WTC11 (cell line): ENCODE results near the gene CDH11. TPM values are rescaled to one million over a fixed set of nuclear protein-coding genes. Genes with fewer than 3 reads are reported as not detected.

Source experiments
- ATAC-seq: fragments of 200-7000 bp; cut with Tn5 transposase; 2 replicates; pipeline ENCODE4 v1.10.0; 2021; ENCODE audit warnings: mild to moderate bottlenecking, moderate library complexity
- CTCF ChIA-PET: fragments of 300-600 bp; sonication (Branson Sonifier 250); formaldehyde crosslinking; loops from one replicate; lab custom pipeline; 2021; ENCODE audit warnings: antibody characterized with exemption; lab: Charles Lee
- POLR2A ChIA-PET: fragments of 350-600 bp; sonication (Branson Sonifier 250); formaldehyde crosslinking; loops from one replicate; lab custom pipeline; 2021; ENCODE audit warnings: antibody characterized with exemption; lab: Charles Lee
- DNase-seq: peaks from one replicate; pipeline ENCODE4 v3.0.0; 2021; ENCODE audit warnings: low spot score
- H3K27ac Mint-ChIP-seq: 2 replicates; pipeline ENCODE4 v1.8.0; 2021; ENCODE audit warnings: mixed read lengths
- H3K27me3 Mint-ChIP-seq: 2 replicates; pipeline ENCODE4 v1.8.0; 2021; ENCODE audit warnings: low read depth, mild to moderate bottlenecking, moderate library complexity, mixed read lengths
- H3K36me3 Mint-ChIP-seq: 2 replicates; pipeline ENCODE4 v1.8.0; 2021; ENCODE audit warnings: mixed read lengths
- H3K4me1 Mint-ChIP-seq: 2 replicates; pipeline ENCODE4 v1.8.0; 2022; ENCODE audit warnings: mixed read lengths
- H3K4me3 Mint-ChIP-seq: 2 replicates; pipeline ENCODE4 v1.8.0; 2021; ENCODE audit warnings: mild to moderate bottlenecking, moderate library complexity, mixed read lengths
- H3K9me3 Mint-ChIP-seq: 2 replicates; pipeline ENCODE4 v1.8.0; 2021; ENCODE audit warnings: mixed read lengths
- ATF2 ChIP-seq: sonication (generic); formaldehyde crosslinking; IDR thresholded peaks from 2 replicates; pipeline ENCODE4 v1.8.1; 2022; ENCODE audit warnings: low read depth, missing genetic modification reagents, borderline replicate concordance
- CTCF ChIP-seq: fragments of 200-600 bp; IDR thresholded peaks from 2 replicates; pipeline ENCODE4 v1.8.0; 2022; ENCODE audit warnings: antibody characterized with exemption
- E2F4 ChIP-seq: sonication (generic); formaldehyde crosslinking; IDR thresholded peaks from 2 replicates; pipeline ENCODE4 v1.8.1; 2022; ENCODE audit warnings: low read depth, mild to moderate bottlenecking, moderate library complexity, missing genetic modification reagents, borderline replicate concordance
- EMX1 ChIP-seq: fragments of 250-450 bp; sonication (Bioruptor Pico); IDR thresholded peaks from 2 replicates; pipeline ENCODE4 v1.8.0; 2021; ENCODE audit warnings: mild to moderate bottlenecking
- ERG ChIP-seq: fragments of 250-450 bp; sonication (Bioruptor Pico); IDR thresholded peaks from 2 replicates; pipeline ENCODE4 v1.8.0; 2021; ENCODE audit warnings: mild to moderate bottlenecking
- FOXJ3 ChIP-seq: sonication (generic); formaldehyde crosslinking; IDR thresholded peaks from 2 replicates; pipeline ENCODE4 v1.9.0; 2021; ENCODE audit warnings: missing genetic modification reagents, mild to moderate bottlenecking, borderline replicate concordance
- FOXP4 ChIP-seq: sonication (generic); formaldehyde crosslinking; IDR thresholded peaks from 2 replicates; pipeline ENCODE4 v1.8.0; 2022; ENCODE audit warnings: mild to moderate bottlenecking, missing genetic modification reagents
- MXD4 ChIP-seq: fragments of 250-450 bp; sonication (Bioruptor Pico); IDR thresholded peaks from 2 replicates; pipeline ENCODE4 v1.8.0; 2021; ENCODE audit warnings: mild to moderate bottlenecking, moderate library complexity, borderline replicate concordance
- PREB ChIP-seq: sonication (generic); formaldehyde crosslinking; IDR thresholded peaks from 2 replicates; pipeline ENCODE4 v1.8.1; 2022; ENCODE audit warnings: mild to moderate bottlenecking, missing genetic modification reagents, moderate library complexity, borderline replicate concordance
- TEAD1 ChIP-seq: sonication (generic); formaldehyde crosslinking; IDR thresholded peaks from 2 replicates; pipeline ENCODE4 v1.8.0; 2022; ENCODE audit warnings: mild to moderate bottlenecking, missing genetic modification reagents
- USF1 ChIP-seq: sonication (generic); formaldehyde crosslinking; IDR thresholded peaks from 2 replicates; pipeline ENCODE4 v1.8.0; 2022; ENCODE audit warnings: mild to moderate bottlenecking, missing genetic modification reagents
- ZNF396 ChIP-seq: fragments of 250-450 bp; sonication (Bioruptor Pico); IDR thresholded peaks from 2 replicates; pipeline ENCODE4 v1.8.0; 2021; ENCODE audit warnings: mild to moderate bottlenecking, moderate library complexity, borderline replicate concordance
- ZNF425 ChIP-seq: fragments of 250-450 bp; sonication (Bioruptor Pico); conservative IDR thresholded peaks from 2 replicates; pipeline ENCODE4 v1.9.0; 2021; ENCODE audit warnings: mild to moderate bottlenecking
- ZSCAN18 ChIP-seq: fragments of 250-450 bp; sonication (Bioruptor Pico); IDR thresholded peaks from 2 replicates; pipeline ENCODE4 v2.1.2; 2022; ENCODE audit warnings: mild to moderate bottlenecking, moderate library complexity
- total RNA-seq: library from RNA; stranded (reverse); gene quantifications from 3 replicates; pipeline ENCODE4 v1.2.3, GENCODE V29; 2021

Gene CDH11
- total RNA-seq, 1 experiment from 2014 or later, result 11.6 TPM

- TF ChIP-seq ATF2 (CRISPR knock-in tag) (no peak), ZNF425 (no peak), TEAD1 (no peak), MXD4 (CRISPR knock-in tag) (no peak), FOXP4 (no peak), ZNF396 (no peak)
Observed at GRCh38 chr16:64950731-64951130, 171.1 kb downstream of the CDH11 start (continued).

GRCh38 chr16:64950262-64950661, 171.6 kb downstream of the CDH11 start:
- peaks cover 3% of the 10 kb centered on the region; the same call in 1 of the 2 replicates for H3K9me3 Mint-ChIP-seq
- ChIA-PET CTCF (no interaction called here), POLR2A (no interaction called here)
- ATAC-seq (peak; percentile 85), DNase-seq (peak; percentile 46)
- no peak overlapping the region for H3K4me3 Mint-ChIP-seq
- no peaks in the 10 kb centered on the region for H3K4me1 Mint-ChIP-seq
- H3K36me3 Mint-ChIP-seq, result 0 out of 2 replicates have a peak, but pooled peaks cover 2% of the 10 kb centered on the region
- H3K27ac Mint-ChIP-seq, result no peak overlapping the region
- TF ChIP-seq CTCF (peak; percentile 42), EMX1 (CRISPR knock-in tag) (no peak)
- TF ChIP-seq, all 79 proteins: peak for 1
- no peaks in the 10 kb centered on the region for H3K27me3 Mint-ChIP-seq

- Mint-ChIP-seq H3K27ac (no peak overlapping the region), H3K36me3 (0 out of 2 replicates have a peak, but pooled peaks cover 2% of the 10 kb centered on the region), H3K4me3 (no peak overlapping the region), H3K9me3 (peaks cover 6% of the 10 kb centered on the region; the same call in 1 of the 2 replicates), H3K27me3 (no peaks in the 10 kb centered on the region), H3K4me1 (no peaks in the 10 kb centered on the region)
- POLR2A ChIA-PET, result no interaction called here
- DNase-seq, result no peak
- CTCF ChIA-PET, result no interaction called here
- ATAC-seq, result no peak
- no peak for TF ChIP-seq USF1
- TF ChIP-seq ZSCAN18 (CRISPR knock-in tag), result no peak
- TF ChIP-seq ERG (CRISPR knock-in tag), result no peak
- no peak for TF ChIP-seq PREB (CRISPR knock-in tag)
- no peak for TF ChIP-seq E2F4 (CRISPR knock-in tag)
- no peak for TF ChIP-seq FOXJ3 (CRISPR knock-in tag)
- TF ChIP-seq CTCF, result no peak
Observed at GRCh38 chr16:64948056-64948455, 173.8 kb downstream of the CDH11 start.
